ENCODE measurements around the gene SGSM1.

Gene SGSM1

GRCh38 chr22:24805790-24806662 lies at the start of gene SGSM1 (continued):
- TF ChIP-seq ZNF785 (tag by site-specific recombination; IDR thresholded peaks at IDR 0.05) (no peak), ATF2 (tag by site-specific recombination; IDR thresholded peaks at IDR 0.05; ENCODE audit: low read depth) (no peak), TCF7L2 (IDR thresholded peaks at IDR 0.05; ENCODE audit: borderline replicate concordance, low read depth, low read length) (no peak), ZNF544 (tag by site-specific recombination; IDR thresholded peaks at IDR 0.05) (no peak), ZNF157 (tag by site-specific recombination; IDR thresholded peaks at IDR 0.05) (no peak), MZF1 (tag by site-specific recombination; IDR thresholded peaks at IDR 0.05; ENCODE audit: borderline replicate concordance) (peak; percentile 57), ZNF292 (tag by site-specific recombination; IDR thresholded peaks at IDR 0.05; ENCODE audit: borderline replicate concordance, low read depth) (no peak), ZEB2 (tag by site-specific recombination; IDR thresholded peaks at IDR 0.05) (peak; percentile 21), IKZF3 (tag by site-specific recombination; IDR thresholded peaks at IDR 0.05) (no peak), SP3 (tag by site-specific recombination; IDR thresholded peaks at IDR 0.05) (peak; percentile 40), SP7 (tag by site-specific recombination; IDR thresholded peaks at IDR 0.05) (peak; percentile 80), ZNF350 (tag by site-specific recombination; IDR thresholded peaks at IDR 0.05) (no peak), ZNF629 (tag by site-specific recombination; IDR thresholded peaks at IDR 0.05) (peak; percentile 64), ZNF394 (tag by site-specific recombination; IDR thresholded peaks at IDR 0.05; ENCODE audit: borderline replicate concordance) (peak; percentile 53), KLF10 (tag by site-specific recombination; IDR thresholded peaks at IDR 0.05) (peak; percentile 34; the same call in 1 of the 2 replicates), ZNF654 (tag by site-specific recombination; IDR thresholded peaks at IDR 0.05; ENCODE audit: low read depth) (no peak), TSHZ1 (tag by site-specific recombination; IDR thresholded peaks at IDR 0.05; ENCODE audit: borderline replicate concordance) (no peak), ZNF664 (tag by site-specific recombination; IDR thresholded peaks at IDR 0.05) (0 out of 2 replicates have a peak, but pooled peaks have one; percentile 60), KLF7 (tag by site-specific recombination; IDR thresholded peaks at IDR 0.05; ENCODE audit: borderline replicate concordance) (peak; percentile 54; the same call in 1 of the 2 replicates), ZNF121 (tag by site-specific recombination; IDR thresholded peaks at IDR 0.05) (peak; percentile 62; the same call in 1 of the 2 replicates), SCRT2 (tag by site-specific recombination; IDR thresholded peaks at IDR 0.05) (no peak), PRDM4 (tag by site-specific recombination; IDR thresholded peaks at IDR 0.05) (peak; percentile 53; the same call in 1 of the 2 replicates)
- TF ChIP-seq, protein P1, sequence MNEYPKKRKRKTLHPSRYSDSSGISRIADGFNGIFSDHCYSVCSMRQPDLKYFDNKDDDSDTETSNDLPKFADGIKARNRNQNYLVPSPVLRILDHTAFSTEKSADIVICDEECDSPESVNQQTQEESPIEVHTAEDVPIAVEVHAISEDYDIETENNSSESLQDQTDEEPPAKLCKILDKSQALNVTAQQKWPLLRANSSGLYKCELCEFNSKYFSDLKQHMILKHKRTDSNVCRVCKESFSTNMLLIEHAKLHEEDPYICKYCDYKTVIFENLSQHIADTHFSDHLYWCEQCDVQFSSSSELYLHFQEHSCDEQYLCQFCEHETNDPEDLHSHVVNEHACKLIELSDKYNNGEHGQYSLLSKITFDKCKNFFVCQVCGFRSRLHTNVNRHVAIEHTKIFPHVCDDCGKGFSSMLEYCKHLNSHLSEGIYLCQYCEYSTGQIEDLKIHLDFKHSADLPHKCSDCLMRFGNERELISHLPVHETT (tag by site-specific recombination; IDR thresholded peaks at IDR 0.05) = peak; percentile 88
- TF ChIP-seq, protein P2, sequence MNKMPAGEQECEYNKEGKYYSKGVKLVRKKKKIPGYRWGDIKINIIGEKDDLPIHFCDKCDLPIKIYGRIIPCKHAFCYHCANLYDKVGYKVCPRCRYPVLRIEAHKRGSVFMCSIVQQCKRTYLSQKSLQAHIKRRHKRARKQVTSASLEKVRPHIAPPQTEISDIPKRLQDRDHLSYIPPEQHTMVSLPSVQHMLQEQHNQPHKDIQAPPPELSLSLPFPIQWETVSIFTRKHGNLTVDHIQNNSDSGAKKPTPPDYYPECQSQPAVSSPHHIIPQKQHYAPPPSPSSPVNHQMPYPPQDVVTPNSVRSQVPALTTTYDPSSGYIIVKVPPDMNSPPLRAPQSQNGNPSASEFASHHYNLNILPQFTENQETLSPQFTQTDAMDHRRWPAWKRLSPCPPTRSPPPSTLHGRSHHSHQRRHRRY (tag by site-specific recombination; IDR thresholded peaks at IDR 0.05) = no peak
- TF ChIP-seq, protein P3, sequence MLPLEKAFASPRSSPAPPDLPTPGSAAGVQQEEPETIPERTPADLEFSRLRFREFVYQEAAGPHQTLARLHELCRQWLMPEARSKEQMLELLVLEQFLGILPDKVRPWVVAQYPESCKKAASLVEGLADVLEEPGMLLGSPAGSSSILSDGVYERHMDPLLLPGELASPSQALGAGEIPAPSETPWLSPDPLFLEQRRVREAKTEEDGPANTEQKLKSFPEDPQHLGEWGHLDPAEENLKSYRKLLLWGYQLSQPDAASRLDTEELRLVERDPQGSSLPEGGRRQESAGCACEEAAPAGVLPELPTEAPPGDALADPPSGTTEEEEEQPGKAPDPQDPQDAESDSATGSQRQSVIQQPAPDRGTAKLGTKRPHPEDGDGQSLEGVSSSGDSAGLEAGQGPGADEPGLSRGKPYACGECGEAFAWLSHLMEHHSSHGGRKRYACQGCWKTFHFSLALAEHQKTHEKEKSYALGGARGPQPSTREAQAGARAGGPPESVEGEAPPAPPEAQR (tag by site-specific recombination; IDR thresholded peaks at IDR 0.05) = 0 out of 2 replicates have a peak, but pooled peaks have one; percentile 32
- TF ChIP-seq, protein P4, sequence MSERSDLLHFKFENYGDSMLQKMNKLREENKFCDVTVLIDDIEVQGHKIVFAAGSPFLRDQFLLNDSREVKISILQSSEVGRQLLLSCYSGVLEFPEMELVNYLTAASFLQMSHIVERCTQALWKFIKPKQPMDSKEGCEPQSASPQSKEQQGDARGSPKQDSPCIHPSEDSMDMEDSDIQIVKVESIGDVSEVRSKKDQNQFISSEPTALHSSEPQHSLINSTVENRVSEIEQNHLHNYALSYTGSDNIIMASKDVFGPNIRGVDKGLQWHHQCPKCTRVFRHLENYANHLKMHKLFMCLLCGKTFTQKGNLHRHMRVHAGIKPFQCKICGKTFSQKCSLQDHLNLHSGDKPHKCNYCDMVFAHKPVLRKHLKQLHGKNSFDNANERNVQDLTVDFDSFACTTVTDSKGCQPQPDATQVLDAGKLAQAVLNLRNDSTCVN (tag by site-specific recombination; optimal IDR thresholded peaks at IDR 0.05) = peak; percentile 75
